KG1 (cell line): ENCODE results near the gene BCLAF1.
"Not testable (repeated sequence)": the region's sequence is repeated elsewhere in the genome, so short reads cannot be mapped to it uniquely, and the experiment has no call there.

Experiments used
- DNase-seq: peaks from one replicate; lab custom pipeline; 2025; lab: John Stamatoyannopoulos, UW

BCLAF1 gene

GRCh38 chr6:136249811-136250685, 39.6 kb downstream of the BCLAF1 start, which contains the start of gene MTFR2:
MTFR2 (minus strand) TSS chr6:136250311; CDS start chr6:136249099, 1,212 bp downstream.
- peak; percentile 92 for DNase-seq

DNA sequence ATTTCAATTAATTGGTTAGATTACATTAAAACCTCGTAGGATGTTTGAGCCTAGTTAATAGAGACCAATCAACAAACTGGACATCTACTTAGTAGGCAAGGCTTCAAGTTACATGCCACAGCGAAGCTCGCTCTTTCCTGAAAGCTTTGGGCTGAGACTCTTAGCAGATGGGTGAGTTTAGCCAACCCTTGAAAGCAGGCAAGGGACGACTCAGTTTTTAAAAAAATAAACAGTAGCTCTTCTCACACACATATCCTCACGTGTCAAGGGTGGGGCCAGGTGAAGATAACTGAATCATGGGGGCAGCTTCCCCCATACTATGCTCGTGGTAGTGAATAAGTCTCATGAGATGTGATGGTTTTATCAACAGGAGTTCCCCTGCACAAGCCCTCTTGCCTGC, 40.3 kb downstream of the BCLAF1 start:
- no peak for DNase-seq

DNA sequence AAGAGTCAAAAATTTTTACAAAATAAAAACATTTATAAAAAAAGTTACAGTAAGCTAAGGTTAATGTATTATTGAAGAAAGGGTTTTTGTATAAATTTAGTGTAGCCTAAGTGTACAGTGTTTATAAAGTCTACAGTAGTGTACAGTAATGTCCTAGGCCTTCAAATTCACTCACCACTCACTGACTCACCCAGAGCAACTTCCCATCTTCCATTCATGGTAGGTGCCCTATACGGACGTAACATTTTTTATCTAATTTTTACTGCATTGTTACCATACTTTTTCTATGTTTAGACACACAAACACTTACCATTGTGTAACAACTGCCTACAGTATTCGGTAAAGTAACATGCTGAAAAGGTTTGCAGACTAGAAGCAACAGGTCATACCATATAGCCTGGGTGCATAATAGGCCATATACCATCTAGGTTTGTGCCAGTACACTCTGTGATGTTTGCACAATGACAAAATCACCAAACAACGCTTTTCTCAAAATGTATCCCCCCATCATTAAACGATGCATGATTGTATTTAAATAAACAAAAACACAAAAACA, 45.5 kb downstream of the BCLAF1 start:
- DNase-seq, result no peak

- DNase-seq, result no peak
Observed at GRCh38 chr6:136236466-136237293, 53.0 kb downstream of the BCLAF1 start.

DNA sequence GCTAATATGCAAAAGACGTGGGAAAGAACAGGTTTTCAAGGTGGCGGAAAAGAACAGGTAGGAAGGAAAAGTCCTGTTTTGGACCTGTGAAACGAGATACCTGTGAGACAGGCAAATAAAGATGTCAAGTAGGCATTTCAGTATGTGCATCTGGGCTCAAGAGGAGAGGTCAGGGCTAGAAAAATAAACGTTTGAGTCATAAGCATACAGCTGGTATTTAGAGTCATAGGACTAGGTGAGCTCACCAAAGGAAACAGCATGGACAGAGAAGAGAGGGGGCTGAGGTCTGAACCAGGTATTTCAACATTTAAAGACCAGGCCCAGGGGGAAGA, 54.4 kb downstream of the BCLAF1 start:
- DNase-seq, result no peak

DNA sequence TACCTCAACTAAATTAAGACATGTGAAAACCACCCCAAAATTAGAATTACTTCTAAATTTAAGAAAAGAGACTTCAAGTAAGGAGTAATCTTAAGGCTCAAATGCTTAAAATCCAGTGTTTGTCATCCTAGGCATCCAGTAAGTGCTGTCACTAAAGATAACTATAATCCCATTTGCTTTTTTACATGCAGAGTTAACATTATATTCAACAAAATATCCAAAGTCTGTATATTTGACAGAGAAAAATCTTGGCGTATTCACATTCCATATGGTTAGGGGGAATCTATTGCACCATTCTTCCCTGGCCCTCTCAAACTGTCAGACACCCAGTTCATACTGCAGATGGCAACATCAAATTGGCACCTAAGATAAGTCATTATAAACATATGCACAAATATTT, 56.9 kb downstream of the BCLAF1 start:
- no peak for DNase-seq

DNA sequence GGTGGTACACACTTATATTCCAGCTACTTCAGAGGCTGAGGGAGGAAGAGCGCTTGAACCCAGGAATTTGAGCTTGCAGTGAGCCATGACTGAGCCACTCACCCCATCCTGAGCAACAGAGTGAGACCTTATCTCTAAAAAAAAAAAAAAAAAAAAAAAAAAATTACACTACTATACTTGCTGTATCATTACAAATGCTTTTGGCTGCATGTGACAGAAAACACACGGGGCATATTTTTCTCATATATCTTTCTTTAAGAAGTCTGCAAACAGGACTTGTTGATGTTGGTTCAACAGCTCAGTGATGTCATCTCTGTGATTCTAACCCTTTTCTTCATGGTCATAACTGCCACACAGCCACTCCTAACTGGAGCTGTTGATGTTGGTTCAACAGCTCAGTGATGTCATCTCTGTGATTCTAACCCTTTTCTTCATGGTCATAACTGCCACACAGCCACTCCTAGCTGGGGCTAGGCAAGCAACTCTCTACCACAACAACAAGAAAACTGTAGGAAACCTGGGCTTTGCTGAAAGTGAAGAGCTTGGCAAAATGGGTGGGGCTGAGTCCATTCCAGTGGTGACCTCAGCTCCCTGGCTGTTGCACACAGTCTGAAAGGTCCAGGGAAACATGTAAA, 59.3 kb downstream of the BCLAF1 start:
- no peak for DNase-seq

DNA sequence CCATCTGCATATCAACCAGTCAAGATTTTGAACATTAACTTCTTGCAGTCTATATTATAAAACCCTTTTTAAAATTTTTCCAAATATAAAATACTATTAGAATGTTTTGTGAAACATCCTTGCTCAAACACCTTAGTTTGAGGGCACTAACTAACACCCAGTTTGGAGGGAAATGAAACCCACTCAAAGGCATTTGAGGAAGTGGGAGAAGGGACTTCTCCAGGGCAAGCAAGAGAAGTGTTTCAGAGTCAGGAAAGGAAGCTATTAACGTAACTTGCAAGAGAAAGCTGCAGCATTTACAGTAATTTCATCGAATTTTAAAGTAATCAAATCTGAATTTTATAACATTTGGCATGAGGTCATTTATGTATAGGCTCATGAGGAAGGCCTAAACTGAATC, 60.8 kb downstream of the BCLAF1 start:
- DNase-seq, result no peak

GRCh38 chr6:136226674-136227377, 62.8 kb downstream of the BCLAF1 start:
- peak; percentile 45 for DNase-seq

- peak; percentile 63 for DNase-seq
Observed at GRCh38 chr6:136226027-136226673, 63.5 kb downstream of the BCLAF1 start.

GRCh38 chr6:136225496-136225895, 64.2 kb downstream of the BCLAF1 start:
- no peak for DNase-seq

DNA sequence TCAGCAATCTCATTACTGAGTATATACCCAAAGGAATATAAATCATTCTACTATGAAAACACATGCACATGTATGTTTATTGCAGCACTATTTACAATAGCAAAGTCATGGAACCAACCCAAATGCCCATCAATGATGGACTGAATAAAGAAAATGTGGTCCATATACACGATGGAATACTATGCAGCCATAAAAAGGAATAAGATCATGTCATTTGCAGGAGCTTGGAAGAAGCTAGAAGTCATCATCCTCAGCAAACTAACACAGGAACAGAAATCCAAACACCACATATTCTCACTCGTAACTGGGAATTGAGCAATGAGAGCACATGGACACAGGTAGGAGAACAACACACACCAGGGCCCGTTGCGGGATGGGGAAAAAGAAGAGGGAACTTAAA, 64.7 kb downstream of the BCLAF1 start:
- DNase-seq, result not testable (repeated sequence)

- DNase-seq, result no peak
Observed at GRCh38 chr6:136216503-136217401, 72.9 kb downstream of the BCLAF1 start.

DNA sequence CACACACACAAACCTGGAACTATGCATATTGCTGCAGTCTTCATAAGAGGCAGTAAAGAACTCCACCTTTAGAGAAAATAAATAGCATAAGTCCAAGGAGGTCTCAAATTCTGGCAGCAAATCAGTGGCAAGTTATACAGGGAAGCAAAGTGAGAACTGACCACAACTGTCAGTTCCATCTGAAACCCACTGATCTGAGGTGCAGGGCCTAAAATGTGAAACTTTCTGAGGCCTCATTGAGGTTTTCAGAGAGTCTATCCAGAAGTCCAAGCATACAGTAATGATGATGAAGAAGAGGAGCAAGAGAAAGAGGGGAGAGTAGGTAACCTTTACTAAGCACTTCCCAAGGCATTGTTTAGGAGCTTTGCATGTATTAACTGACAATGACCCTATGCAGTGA, 75.8 kb downstream of the BCLAF1 start:
- DNase-seq, result no peak

GRCh38 chr6:136213012-136213539, 76.6 kb downstream of the BCLAF1 start:
- DNase-seq, result no peak

DNA sequence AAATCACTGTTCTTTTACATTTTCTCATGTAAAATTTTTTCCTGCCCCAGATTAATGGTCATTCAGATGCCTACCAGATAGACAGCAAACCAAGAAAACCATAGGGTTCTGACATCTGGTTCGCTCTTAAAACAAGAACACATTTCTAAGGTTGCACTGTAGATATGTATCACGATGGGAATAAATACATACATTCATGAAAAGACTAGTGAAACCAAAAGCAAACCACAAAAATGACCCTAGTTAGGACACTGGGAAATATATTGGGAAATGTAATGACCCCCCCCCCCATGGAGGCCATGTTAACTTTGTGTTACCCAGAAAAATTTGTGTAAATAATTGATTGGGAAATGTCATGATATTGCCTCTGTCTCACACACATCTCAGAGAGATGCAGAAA, 77.0 kb downstream of the BCLAF1 start:
- no peak for DNase-seq

- no peak for DNase-seq
Observed at GRCh38 chr6:136210398-136211165, 79.1 kb downstream of the BCLAF1 start.

DNA sequence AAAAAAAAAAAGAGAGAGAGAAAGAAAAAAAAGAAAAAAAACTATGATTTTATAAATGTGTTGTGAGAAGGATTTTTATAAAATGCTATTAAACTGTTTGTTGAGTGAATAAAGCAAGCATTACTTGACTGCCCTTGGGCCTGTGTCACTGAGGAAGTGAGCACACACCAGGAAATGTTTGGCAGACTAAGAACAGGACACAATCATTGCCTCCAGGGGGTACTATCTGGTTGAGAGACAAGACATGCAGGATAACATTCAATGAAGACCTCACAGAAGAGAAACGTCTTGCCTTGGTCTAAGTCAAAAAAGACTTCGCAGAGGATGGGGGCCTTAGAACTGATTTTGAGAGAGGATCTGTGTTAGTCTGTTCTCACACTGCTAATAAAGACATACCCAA, 80.2 kb downstream of the BCLAF1 start:
- no peak for DNase-seq

- no peak for DNase-seq
Observed at GRCh38 chr6:136208783-136209182, 80.9 kb downstream of the BCLAF1 start.
